Esophagus muscularis mucosa (tissue), 3 donors: ENCODE results near the gene SH3BP5.

Experiments
- EP300 ChIP-seq: sonication (generic); formaldehyde crosslinking; IDR thresholded peaks from one replicate; pipeline ENCODE4 v1.6.1; 2017; ENCODE audit warnings: antibody characterized with exemption
- TF ChIP-seq, protein P1 (sequence below), 3 experiments: fragments of 200-600 bp in 2 of 3; fragments of 450-650 bp in 1 of 3; sonication (generic) in 2 of 3; IDR thresholded peaks; one replicate each; pipeline ENCODE4 v1.5.1; 2017 to 2019; ENCODE audit warnings: antibody characterized with exemption in 3 of 3, mild to moderate bottlenecking in 2 of 3, moderate library complexity in 1 of 3

- TF ChIP-seq EP300: no peak
- TF ChIP-seq, protein P1, sequence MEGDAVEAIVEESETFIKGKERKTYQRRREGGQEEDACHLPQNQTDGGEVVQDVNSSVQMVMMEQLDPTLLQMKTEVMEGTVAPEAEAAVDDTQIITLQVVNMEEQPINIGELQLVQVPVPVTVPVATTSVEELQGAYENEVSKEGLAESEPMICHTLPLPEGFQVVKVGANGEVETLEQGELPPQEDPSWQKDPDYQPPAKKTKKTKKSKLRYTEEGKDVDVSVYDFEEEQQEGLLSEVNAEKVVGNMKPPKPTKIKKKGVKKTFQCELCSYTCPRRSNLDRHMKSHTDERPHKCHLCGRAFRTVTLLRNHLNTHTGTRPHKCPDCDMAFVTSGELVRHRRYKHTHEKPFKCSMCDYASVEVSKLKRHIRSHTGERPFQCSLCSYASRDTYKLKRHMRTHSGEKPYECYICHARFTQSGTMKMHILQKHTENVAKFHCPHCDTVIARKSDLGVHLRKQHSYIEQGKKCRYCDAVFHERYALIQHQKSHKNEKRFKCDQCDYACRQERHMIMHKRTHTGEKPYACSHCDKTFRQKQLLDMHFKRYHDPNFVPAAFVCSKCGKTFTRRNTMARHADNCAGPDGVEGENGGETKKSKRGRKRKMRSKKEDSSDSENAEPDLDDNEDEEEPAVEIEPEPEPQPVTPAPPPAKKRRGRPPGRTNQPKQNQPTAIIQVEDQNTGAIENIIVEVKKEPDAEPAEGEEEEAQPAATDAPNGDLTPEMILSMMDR (IDR thresholded peaks at IDR 0.05): no peak
Measured at GRCh38 chr3:15312550-15312949, 19.8 kb downstream of the SH3BP5 start.
